GM12801 (cell line): ENCODE measurements around the gene VAPB.

Source experiments
- CTCF ChIP-seq: IDR thresholded peaks from one replicate; pipeline ENCODE4 v1.5.1; 2011; ENCODE audit warnings: control low read depth; ENCODE audit not compliant: insufficient read length; ENCODE audit errors: extremely low read depth

VAPB gene

GRCh38 chr20:58381627-58382026 is 7.4 kb upstream of the VAPB start:
- TF ChIP-seq CTCF: no peak

GRCh38 chr20:58382096-58382495 is 6.9 kb upstream of the VAPB start:
- TF ChIP-seq CTCF: no peak

GRCh38 chr20:58384821-58385220 is 4.2 kb upstream of the VAPB start:
- TF ChIP-seq CTCF: no peak

GRCh38 chr20:58388028-58388601 is 914 bp upstream of the VAPB start:
- no peak for TF ChIP-seq CTCF

- no peak for TF ChIP-seq CTCF
Observed at GRCh38 chr20:58389324-58389967, 417 bp downstream of the VAPB start.

GRCh38 chr20:58389968-58390658 is 1.1 kb downstream of the VAPB start:
- no peak for TF ChIP-seq CTCF

- TF ChIP-seq CTCF: no peak
Observed at GRCh38 chr20:58390659-58391035, 1.6 kb downstream of the VAPB start.
